ENCODE data around the gene IL6R.

The IL6R gene

DNA sequence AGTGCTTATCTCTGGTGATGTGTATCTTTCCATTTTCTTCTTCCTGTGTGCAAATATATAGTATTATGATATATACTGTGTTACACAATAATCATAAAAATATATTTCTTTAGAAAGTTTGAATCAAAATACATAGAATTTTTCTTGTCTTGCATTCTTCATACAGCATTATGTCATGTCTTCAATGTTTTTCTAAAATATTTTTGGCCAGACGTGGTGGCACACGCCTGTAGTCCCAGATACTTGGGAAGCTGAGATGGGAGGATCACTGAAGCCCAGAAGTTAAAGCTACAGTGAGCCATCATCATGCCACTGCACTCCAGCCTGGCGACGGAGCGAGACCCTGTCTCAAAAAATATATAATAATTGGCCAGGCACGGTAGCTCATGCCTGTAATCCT is 41.6 kb downstream of the IL6R start:
- Histone ChIP-seq H3K4me3 (replicated peaks; ENCODE audit: insufficient read depth, low read length) (no peak overlapping the region), H3K27me3 (ENCODE audit: insufficient read depth, poor library complexity, severe bottlenecking) (no peaks in the 10 kb centered on the region), H3K27ac (replicated peaks) (no peak overlapping the region)
- no peak for DNase-seq (ENCODE audit: low read depth in 1 of 2, low spot score in 1 of 2)
- TF ChIP-seq, protein P1, sequence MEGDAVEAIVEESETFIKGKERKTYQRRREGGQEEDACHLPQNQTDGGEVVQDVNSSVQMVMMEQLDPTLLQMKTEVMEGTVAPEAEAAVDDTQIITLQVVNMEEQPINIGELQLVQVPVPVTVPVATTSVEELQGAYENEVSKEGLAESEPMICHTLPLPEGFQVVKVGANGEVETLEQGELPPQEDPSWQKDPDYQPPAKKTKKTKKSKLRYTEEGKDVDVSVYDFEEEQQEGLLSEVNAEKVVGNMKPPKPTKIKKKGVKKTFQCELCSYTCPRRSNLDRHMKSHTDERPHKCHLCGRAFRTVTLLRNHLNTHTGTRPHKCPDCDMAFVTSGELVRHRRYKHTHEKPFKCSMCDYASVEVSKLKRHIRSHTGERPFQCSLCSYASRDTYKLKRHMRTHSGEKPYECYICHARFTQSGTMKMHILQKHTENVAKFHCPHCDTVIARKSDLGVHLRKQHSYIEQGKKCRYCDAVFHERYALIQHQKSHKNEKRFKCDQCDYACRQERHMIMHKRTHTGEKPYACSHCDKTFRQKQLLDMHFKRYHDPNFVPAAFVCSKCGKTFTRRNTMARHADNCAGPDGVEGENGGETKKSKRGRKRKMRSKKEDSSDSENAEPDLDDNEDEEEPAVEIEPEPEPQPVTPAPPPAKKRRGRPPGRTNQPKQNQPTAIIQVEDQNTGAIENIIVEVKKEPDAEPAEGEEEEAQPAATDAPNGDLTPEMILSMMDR (IDR thresholded peaks at IDR 0.05; ENCODE audit: insufficient read depth, low read length), result no peak
- no peak for TF ChIP-seq POLR2AphosphoS5 (IDR thresholded peaks at IDR 0.05; ENCODE audit: low read depth)
- no peak for TF ChIP-seq SPI1 (IDR thresholded peaks at IDR 0.05; ENCODE audit: borderline replicate concordance, low read depth)
- no peak for TF ChIP-seq GABPA (IDR thresholded peaks at IDR 0.05; ENCODE audit: low read depth)
- TF ChIP-seq, protein P2, sequence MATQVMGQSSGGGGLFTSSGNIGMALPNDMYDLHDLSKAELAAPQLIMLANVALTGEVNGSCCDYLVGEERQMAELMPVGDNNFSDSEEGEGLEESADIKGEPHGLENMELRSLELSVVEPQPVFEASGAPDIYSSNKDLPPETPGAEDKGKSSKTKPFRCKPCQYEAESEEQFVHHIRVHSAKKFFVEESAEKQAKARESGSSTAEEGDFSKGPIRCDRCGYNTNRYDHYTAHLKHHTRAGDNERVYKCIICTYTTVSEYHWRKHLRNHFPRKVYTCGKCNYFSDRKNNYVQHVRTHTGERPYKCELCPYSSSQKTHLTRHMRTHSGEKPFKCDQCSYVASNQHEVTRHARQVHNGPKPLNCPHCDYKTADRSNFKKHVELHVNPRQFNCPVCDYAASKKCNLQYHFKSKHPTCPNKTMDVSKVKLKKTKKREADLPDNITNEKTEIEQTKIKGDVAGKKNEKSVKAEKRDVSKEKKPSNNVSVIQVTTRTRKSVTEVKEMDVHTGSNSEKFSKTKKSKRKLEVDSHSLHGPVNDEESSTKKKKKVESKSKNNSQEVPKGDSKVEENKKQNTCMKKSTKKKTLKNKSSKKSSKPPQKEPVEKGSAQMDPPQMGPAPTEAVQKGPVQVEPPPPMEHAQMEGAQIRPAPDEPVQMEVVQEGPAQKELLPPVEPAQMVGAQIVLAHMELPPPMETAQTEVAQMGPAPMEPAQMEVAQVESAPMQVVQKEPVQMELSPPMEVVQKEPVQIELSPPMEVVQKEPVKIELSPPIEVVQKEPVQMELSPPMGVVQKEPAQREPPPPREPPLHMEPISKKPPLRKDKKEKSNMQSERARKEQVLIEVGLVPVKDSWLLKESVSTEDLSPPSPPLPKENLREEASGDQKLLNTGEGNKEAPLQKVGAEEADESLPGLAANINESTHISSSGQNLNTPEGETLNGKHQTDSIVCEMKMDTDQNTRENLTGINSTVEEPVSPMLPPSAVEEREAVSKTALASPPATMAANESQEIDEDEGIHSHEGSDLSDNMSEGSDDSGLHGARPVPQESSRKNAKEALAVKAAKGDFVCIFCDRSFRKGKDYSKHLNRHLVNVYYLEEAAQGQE (IDR thresholded peaks at IDR 0.05; ENCODE audit: insufficient replicate concordance, low read depth), result no peak

DNA sequence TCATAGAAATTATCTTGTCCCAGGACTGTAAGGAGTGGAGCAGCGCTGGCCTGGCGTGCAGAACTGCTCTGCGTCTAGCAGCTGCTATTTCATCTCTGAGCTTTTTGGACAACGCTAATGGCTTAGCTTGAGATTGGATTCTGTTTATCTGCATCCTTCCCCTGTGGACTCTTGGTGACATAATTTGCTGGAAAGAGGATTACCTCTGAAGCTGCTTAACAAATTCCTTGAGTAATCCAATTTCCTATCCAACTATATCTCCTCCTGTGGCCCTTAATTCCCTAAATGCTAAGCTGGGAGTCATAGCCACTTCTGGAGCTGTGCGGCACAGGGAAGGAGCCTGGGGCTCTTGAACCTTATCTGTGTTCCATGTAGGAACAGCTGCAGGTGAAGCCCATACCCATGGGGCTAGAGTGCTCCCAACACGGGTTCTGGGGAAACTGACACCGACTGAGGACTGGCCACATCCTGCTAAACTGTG is 43.2 kb downstream of the IL6R start:
- Histone ChIP-seq H3K27me3 (ENCODE audit: insufficient read depth, poor library complexity, severe bottlenecking) (no peaks in the 10 kb centered on the region), H3K27ac (replicated peaks) (no peak overlapping the region), H3K4me3 (replicated peaks; ENCODE audit: insufficient read depth, low read length) (no peak overlapping the region)
- DNase-seq (ENCODE audit: low read depth in 1 of 2, low spot score in 1 of 2), result no peak
- TF ChIP-seq, protein P1 (IDR thresholded peaks at IDR 0.05; ENCODE audit: insufficient read depth, low read length), result no peak
- TF ChIP-seq SPI1 (IDR thresholded peaks at IDR 0.05; ENCODE audit: borderline replicate concordance, low read depth) (no peak), GABPA (IDR thresholded peaks at IDR 0.05; ENCODE audit: low read depth) (no peak), POLR2AphosphoS5 (IDR thresholded peaks at IDR 0.05; ENCODE audit: low read depth) (no peak)
- TF ChIP-seq, protein P2 (IDR thresholded peaks at IDR 0.05; ENCODE audit: insufficient replicate concordance, low read depth), result no peak

DNA sequence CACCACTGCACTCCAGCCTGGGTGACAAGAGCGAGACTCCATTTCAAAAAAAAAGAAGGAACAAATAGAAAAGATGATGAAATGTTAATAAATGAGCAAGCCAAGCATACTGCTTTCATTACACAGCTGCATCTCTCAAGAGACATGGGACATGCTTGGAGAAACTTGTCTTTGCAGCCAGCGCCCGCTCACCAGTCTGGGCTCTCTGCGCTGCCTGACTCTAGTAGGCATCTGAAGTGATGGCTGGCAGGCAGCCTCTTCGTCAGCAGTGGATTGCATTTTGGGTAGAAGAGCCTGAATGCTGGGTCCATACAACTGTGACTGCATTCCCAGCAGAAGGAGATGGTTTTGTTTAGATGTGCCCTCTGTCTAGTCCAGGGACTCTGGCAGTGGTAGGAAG is 48.0 kb downstream of the IL6R start:
- Histone ChIP-seq H3K4me3 (replicated peaks; ENCODE audit: insufficient read depth, low read length) (no peak overlapping the region), H3K27ac (replicated peaks) (peak overlapping the region; percentile 38; the same call in 1 of the 2 replicates), H3K27me3 (ENCODE audit: insufficient read depth, poor library complexity, severe bottlenecking) (no peaks in the 10 kb centered on the region)
- TF ChIP-seq, protein P1 (IDR thresholded peaks at IDR 0.05; ENCODE audit: insufficient read depth, low read length), result no peak
- TF ChIP-seq SPI1 (IDR thresholded peaks at IDR 0.05; ENCODE audit: borderline replicate concordance, low read depth) (no peak), POLR2AphosphoS5 (IDR thresholded peaks at IDR 0.05; ENCODE audit: low read depth) (no peak), GABPA (IDR thresholded peaks at IDR 0.05; ENCODE audit: low read depth) (no peak)
- TF ChIP-seq, protein P2 (IDR thresholded peaks at IDR 0.05; ENCODE audit: insufficient replicate concordance, low read depth), result no peak
- no peak for DNase-seq (ENCODE audit: low read depth in 1 of 2, low spot score in 1 of 2)
